GM13977 (cell line): ENCODE results near the gene GPR141.

Source experiments
- DNase-seq: peaks from one replicate; pipeline ENCODE4 v3.0.0; 2012; ENCODE audit warnings: low spot score
- CTCF ChIP-seq: IDR thresholded peaks from 2 replicates; pipeline ENCODE4 v1.5.1; 2012; ENCODE audit warnings: mild to moderate bottlenecking, control low read depth; ENCODE audit not compliant: insufficient read depth; ENCODE audit errors: extremely low read depth, missing control alignments
- in situ Hi-C: fragments of 300-500 bp; cut with MboI; formaldehyde crosslinking; loops from one replicate; pipeline ENCODE4 v1.12.0; 2022; ENCODE audit warnings: low sequenced_read_pairs, low pct_unique_long_range_greater_than_20kb, mixed read lengths, inconsistent platforms; ENCODE audit not compliant: unreplicated experiment

GPR141 gene

GRCh38 chr7:37771342-37771741, 87.8 kb downstream of the GPR141 start:
- no peak for DNase-seq
- no peak for TF ChIP-seq CTCF
- in situ Hi-C loops = no loop called here

GRCh38 chr7:37771801-37772200, 88.2 kb downstream of the GPR141 start:
- no peak for TF ChIP-seq CTCF
- in situ Hi-C loops = no loop called here
- no peak for DNase-seq

GRCh38 chr7:37775921-37776320, 92.4 kb downstream of the GPR141 start:
- in situ Hi-C loops = no loop called here
- no peak for DNase-seq
- no peak for TF ChIP-seq CTCF

GRCh38 chr7:37781156-37781555, 97.6 kb downstream of the GPR141 start:
- in situ Hi-C loops = no loop called here
- TF ChIP-seq CTCF = no peak
- no peak for DNase-seq

GRCh38 chr7:37782166-37782565, 98.6 kb downstream of the GPR141 start:
- in situ Hi-C loops = no loop called here
- DNase-seq = no peak
- TF ChIP-seq CTCF = no peak

- in situ Hi-C loops = no loop called here
- no peak for DNase-seq
- no peak for TF ChIP-seq CTCF
These were observed 100.4 kb downstream of the GPR141 start for GRCh38 chr7:37784015-37784414.
